SU-DHL-6 (cell line): Measurements from ENCODE around the gene TRPM2.

ENCODE experiments used
- H2AFZ ChIP-seq: fragments of 200-600 bp; sonication (generic); 2 replicates; pipeline ENCODE4 v1.6.1; 2014; ENCODE audit warnings: low read depth, mild to moderate bottlenecking, moderate library complexity, mixed read lengths, antibody characterized with exemption, low read length; ENCODE audit not compliant: severe bottlenecking
- H3F3A ChIP-seq: fragments of 200-600 bp; shearing (Covaris generic); 2 replicates; pipeline ENCODE4 v1.6.0; 2016; ENCODE audit warnings: antibody characterized with exemption, mild to moderate bottlenecking; ENCODE audit not compliant: insufficient read depth
- H3K27ac ChIP-seq: fragments of 200-600 bp; sonication (generic); 2 replicates; pipeline ENCODE4 v1.5.1; 2016; ENCODE audit warnings: low read depth, mild to moderate bottlenecking, low read length, moderate library complexity, mixed read lengths
- H3K27me3 ChIP-seq: fragments of 200-600 bp; sonication (generic), shearing (Covaris generic); 2 replicates; pipeline ENCODE4 v1.6.0; 2014; ENCODE audit warnings: mild to moderate bottlenecking, low read length
- H3K36me3 ChIP-seq: fragments of 200-600 bp; sonication (generic); 2 replicates; pipeline ENCODE4 v1.6.1; 2014; ENCODE audit warnings: mild to moderate bottlenecking, low read length, mixed read lengths
- H3K4me2 ChIP-seq: fragments of 300-600, 200-600 bp; shearing (Covaris generic), sonication (generic); 2 replicates; pipeline ENCODE4 v1.6.0; 2014; ENCODE audit warnings: low read length, low read depth, mild to moderate bottlenecking; ENCODE audit not compliant: poor library complexity, severe bottlenecking
- H3K4me3 ChIP-seq: fragments of 200-600 bp; sonication (generic); 2 replicates; pipeline ENCODE4 v1.5.1; 2014; ENCODE audit warnings: antibody characterized with exemption, low read length, mild to moderate bottlenecking, mixed read lengths; ENCODE audit not compliant: insufficient read depth, poor library complexity, severe bottlenecking
- H3K79me2 ChIP-seq: fragments of 200-600 bp; sonication (generic); 2 replicates; pipeline ENCODE4 v1.6.1; 2014; ENCODE audit warnings: mild to moderate bottlenecking, low read length, moderate library complexity; ENCODE audit not compliant: insufficient read depth
- H3K9ac ChIP-seq: fragments of 200-600 bp; sonication (generic); 2 replicates; pipeline ENCODE4 v1.7.0; 2014; ENCODE audit warnings: mild to moderate bottlenecking, low read length
- H3K9me2 ChIP-seq: fragments of 200-600 bp; sonication (generic); replicated peaks from 2 replicates; pipeline ENCODE4 v1.6.1; 2014; ENCODE audit warnings: low read length; ENCODE audit not compliant: insufficient read depth
- H3K9me3 ChIP-seq: fragments of 200-600 bp; sonication (generic); 2 replicates; pipeline ENCODE4 v1.6.1; 2014; ENCODE audit warnings: low read length, mixed read lengths; ENCODE audit not compliant: insufficient read depth
- H4K20me1 ChIP-seq: fragments of 200-600 bp; sonication (generic); 2 replicates; pipeline ENCODE4 v1.6.1; 2014; ENCODE audit warnings: low read depth, mild to moderate bottlenecking, antibody characterized with exemption, low read length, moderate library complexity, mixed read lengths
- EZH2phosphoT487 ChIP-seq: fragments of 200-600 bp; sonication (generic), shearing (Covaris generic); conservative IDR thresholded peaks from 2 replicates; pipeline ENCODE4 v1.6.1; 2018; ENCODE audit warnings: mild to moderate bottlenecking, antibody characterized with exemption, low read length, moderate library complexity, mixed read lengths
- TF ChIP-seq, protein P1 (sequence below): fragments of 200-600 bp; sonication (generic); IDR thresholded peaks from one replicate; pipeline ENCODE4 v1.5.1; 2017; ENCODE audit warnings: antibody characterized with exemption, mild to moderate bottlenecking, low read length, moderate library complexity; ENCODE audit not compliant: insufficient read depth, poor library complexity, severe bottlenecking

The TRPM2 gene

DNA sequence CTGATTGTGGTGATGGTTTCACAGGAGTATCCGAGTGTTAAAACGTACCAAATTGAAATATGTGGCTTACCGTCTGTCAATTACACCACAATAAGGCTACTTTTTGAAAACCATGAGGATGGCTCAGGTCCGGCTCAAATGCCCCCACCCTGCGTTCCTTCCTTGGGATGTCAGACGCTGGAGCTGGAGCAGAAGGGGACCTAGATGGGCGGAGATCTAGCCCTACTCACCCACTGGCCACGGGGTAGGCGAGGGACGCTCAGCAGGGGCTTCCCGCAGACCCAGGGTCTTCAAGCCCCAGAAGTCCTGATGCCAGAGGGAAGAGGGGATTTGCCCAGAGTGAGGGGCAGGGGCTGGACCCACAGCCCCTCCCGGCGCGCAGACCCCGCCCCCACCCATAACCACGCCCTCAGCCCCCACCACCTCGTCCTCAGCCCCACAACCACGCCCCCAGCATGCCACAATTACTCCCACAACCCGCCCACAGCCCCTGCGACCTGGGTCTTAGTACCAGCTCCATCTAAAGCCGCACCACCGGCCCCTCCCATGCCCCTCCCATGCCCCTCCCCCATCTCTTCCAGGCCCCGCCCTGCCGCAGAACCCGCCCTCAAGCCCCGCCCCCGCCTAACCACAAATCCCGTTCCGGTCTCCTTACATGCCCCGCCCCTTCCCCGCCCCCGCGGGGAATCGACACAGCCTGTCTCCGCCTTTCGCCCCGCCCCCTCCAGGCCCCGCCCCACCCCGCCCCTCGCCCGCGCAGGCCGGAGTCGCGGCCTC, 101.5 kb downstream of the TRPM2 start, which contains the start of gene LRRC3:
Gene LRRC3 (plus strand): TSS at position 764 of the 777 bp plus-strand sequence. CDS start 1,135 bp downstream, outside the sequence.
- no peaks in the 10 kb centered on the region for H4K20me1 ChIP-seq
- H3K4me2 ChIP-seq = no peak within 1 kb of the TSS
- H3F3A ChIP-seq = no peaks in the 10 kb centered on the region
- H3K4me3 ChIP-seq = no peak within 1 kb of the TSS
- no peaks in the 10 kb centered on the region for H3K27me3 ChIP-seq
- TF ChIP-seq, protein P1, sequence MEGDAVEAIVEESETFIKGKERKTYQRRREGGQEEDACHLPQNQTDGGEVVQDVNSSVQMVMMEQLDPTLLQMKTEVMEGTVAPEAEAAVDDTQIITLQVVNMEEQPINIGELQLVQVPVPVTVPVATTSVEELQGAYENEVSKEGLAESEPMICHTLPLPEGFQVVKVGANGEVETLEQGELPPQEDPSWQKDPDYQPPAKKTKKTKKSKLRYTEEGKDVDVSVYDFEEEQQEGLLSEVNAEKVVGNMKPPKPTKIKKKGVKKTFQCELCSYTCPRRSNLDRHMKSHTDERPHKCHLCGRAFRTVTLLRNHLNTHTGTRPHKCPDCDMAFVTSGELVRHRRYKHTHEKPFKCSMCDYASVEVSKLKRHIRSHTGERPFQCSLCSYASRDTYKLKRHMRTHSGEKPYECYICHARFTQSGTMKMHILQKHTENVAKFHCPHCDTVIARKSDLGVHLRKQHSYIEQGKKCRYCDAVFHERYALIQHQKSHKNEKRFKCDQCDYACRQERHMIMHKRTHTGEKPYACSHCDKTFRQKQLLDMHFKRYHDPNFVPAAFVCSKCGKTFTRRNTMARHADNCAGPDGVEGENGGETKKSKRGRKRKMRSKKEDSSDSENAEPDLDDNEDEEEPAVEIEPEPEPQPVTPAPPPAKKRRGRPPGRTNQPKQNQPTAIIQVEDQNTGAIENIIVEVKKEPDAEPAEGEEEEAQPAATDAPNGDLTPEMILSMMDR = no peak
- TF ChIP-seq EZH2phosphoT487 = no peak
- H3K9me3 ChIP-seq = no peaks in the 10 kb centered on the region
- no peak within 1 kb of the TSS for H3K27ac ChIP-seq
- no peaks in the 10 kb centered on the region for H3K79me2 ChIP-seq
- H2AFZ ChIP-seq = no peak within 1 kb of the TSS
- H3K36me3 ChIP-seq = no peaks in the 10 kb centered on the region
- H3K9ac ChIP-seq = no peak within 1 kb of the TSS
- H3K9me2 ChIP-seq = no peaks in the 10 kb centered on the region

DNA sequence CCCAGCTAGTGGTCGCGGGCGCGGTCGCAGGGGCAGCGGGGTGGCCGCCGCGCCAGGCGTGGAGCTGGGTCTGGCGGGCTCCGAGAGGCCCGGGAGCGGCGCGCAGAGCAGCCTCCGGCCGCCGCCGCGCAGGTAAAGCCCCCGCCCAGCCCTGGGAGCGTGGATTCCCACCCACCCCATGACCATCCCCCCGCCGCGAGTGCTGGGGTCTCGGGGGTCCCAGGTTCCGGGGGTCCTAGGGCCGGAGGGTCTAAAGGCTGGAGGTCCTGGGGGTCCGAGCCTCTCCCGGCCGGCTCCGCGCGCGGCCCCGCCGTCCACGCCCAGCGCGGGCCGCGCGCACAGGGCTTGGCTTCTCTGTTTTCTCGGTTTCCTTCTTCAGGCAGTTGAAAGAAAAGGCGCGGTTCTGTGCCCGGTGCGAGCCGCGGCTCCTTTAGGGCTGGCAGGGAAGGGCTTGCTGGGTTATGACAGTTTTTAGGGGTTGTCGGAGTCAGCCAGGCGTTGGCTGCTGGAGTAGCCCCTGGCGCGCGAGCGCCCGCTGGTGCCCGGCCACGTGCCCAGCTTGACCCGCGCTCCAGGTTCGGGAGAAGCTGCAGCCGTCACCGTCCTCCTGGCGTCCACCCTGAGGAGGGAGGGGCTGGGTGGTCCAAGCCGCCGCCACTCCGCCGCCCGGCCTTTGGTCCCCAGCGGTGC, 102.2 kb downstream of the TRPM2 start:
- no peaks in the 10 kb centered on the region for H3K36me3 ChIP-seq
- H3F3A ChIP-seq = no peaks in the 10 kb centered on the region
- H3K9me2 ChIP-seq = no peaks in the 10 kb centered on the region
- H3K9me3 ChIP-seq = no peaks in the 10 kb centered on the region
- H3K79me2 ChIP-seq = no peaks in the 10 kb centered on the region
- H3K9ac ChIP-seq = no peak overlapping the region
- H3K27me3 ChIP-seq = no peaks in the 10 kb centered on the region
- H3K4me3 ChIP-seq = no peak overlapping the region
- no peak overlapping the region for H3K4me2 ChIP-seq
- no peak overlapping the region for H2AFZ ChIP-seq
- TF ChIP-seq, protein P1 = no peak
- TF ChIP-seq EZH2phosphoT487 = no peak
- no peaks in the 10 kb centered on the region for H4K20me1 ChIP-seq
- H3K27ac ChIP-seq = no peak overlapping the region

DNA sequence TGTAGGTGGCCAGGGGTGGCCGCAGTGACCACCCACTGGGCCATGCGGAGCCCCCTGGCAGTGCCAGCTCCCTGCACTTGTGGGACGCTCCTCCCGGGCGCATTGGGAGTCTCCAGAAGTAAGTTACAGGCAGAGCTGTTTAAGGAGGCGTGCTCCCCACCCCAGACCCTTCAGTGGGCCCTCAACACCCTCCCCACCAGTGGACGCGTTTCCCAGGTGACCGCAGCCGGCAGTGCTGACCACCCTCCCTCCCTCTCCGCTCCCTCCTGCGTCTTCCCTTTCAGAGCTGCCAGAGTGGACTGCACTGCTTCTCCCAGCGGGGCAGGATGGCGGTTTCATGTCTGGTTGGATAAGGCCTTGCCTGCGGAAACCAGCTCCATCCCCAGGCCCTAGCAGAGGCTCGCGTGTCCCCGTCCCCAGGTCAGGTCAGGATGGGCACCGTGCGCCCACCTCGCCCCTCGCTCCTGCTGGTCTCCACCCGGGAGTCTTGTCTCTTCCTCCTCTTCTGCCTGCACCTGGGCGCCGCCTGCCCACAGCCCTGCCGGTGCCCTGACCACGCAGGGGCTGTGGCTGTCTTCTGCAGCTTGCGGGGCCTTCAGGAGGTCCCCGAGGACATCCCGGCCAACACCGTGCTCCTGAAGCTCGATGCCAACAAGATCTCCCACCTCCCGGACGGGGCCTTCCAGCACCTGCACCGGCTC, 102.9 kb downstream of the TRPM2 start:
- no peak for TF ChIP-seq EZH2phosphoT487
- TF ChIP-seq, protein P1 = no peak
- H3K36me3 ChIP-seq = no peaks in the 10 kb centered on the region
- H3K9me2 ChIP-seq = no peaks in the 10 kb centered on the region
- no peak overlapping the region for H3K4me3 ChIP-seq
- H3K79me2 ChIP-seq = no peaks in the 10 kb centered on the region
- no peak overlapping the region for H2AFZ ChIP-seq
- H3K27me3 ChIP-seq = no peaks in the 10 kb centered on the region
- H3K27ac ChIP-seq = no peak overlapping the region
- no peak overlapping the region for H3K9ac ChIP-seq
- no peaks in the 10 kb centered on the region for H3K9me3 ChIP-seq
- H3F3A ChIP-seq = no peaks in the 10 kb centered on the region
- H3K4me2 ChIP-seq = no peak overlapping the region
- no peaks in the 10 kb centered on the region for H4K20me1 ChIP-seq
